ENCODE results near the gene SLC44A1. TPM values are rescaled to one million over a fixed set of nuclear protein-coding genes. Genes with fewer than 3 reads are reported as not detected.

Gene SLC44A1
- total and polyA plus RNA-seq, 2 donors from 2014 or later: 17.4 to 42.3 TPM

- Histone ChIP-seq H3K9ac (ENCODE audit: low read length in 3 of 3) (no peak overlapping the region), H3K36me3 (ENCODE audit: control insufficient read depth in 2 of 3, insufficient read depth in 3 of 3, low read length in 3 of 3) (no peaks in the 10 kb centered on the region), H3K9me3 (ENCODE audit: control insufficient read depth in 2 of 3, insufficient read depth in 1 of 3, low read length in 3 of 3) (no peaks in the 10 kb centered on the region), H3K27me3 (ENCODE audit: control insufficient read depth, insufficient read depth, low read length) (no peaks in the 10 kb centered on the region), H3K27ac (ENCODE audit: low read depth in 2 of 2, low read length in 2 of 2) (peak overlapping the region; percentile 11 to 53), H3K4me1 (ENCODE audit: control insufficient read depth in 2 of 3, insufficient read depth in 2 of 3, low read depth in 1 of 3, low read length in 3 of 3) (peaks cover 0 to 6% (median 2%) of the 10 kb centered on the region in 3 donors), H3K4me3 (ENCODE audit: low read length in 3 of 3) (peak overlapping the region in 2 of 3 donors; percentile 3 to 13)
- FAIRE-seq (no peak), DNase-seq (peak in 1 of 5 donors; percentile 43)
- intact Hi-C loops (cut with DNase I): no loop called here
- TF ChIP-seq, protein P1, sequence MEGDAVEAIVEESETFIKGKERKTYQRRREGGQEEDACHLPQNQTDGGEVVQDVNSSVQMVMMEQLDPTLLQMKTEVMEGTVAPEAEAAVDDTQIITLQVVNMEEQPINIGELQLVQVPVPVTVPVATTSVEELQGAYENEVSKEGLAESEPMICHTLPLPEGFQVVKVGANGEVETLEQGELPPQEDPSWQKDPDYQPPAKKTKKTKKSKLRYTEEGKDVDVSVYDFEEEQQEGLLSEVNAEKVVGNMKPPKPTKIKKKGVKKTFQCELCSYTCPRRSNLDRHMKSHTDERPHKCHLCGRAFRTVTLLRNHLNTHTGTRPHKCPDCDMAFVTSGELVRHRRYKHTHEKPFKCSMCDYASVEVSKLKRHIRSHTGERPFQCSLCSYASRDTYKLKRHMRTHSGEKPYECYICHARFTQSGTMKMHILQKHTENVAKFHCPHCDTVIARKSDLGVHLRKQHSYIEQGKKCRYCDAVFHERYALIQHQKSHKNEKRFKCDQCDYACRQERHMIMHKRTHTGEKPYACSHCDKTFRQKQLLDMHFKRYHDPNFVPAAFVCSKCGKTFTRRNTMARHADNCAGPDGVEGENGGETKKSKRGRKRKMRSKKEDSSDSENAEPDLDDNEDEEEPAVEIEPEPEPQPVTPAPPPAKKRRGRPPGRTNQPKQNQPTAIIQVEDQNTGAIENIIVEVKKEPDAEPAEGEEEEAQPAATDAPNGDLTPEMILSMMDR (IDR thresholded peaks at IDR 0.05; ENCODE audit: borderline replicate concordance, extremely low read depth, insufficient read depth): no peak
These were observed 74.9 kb downstream of the SLC44A1 start for GRCh38 chr9:105319202-105319813.

DNA sequence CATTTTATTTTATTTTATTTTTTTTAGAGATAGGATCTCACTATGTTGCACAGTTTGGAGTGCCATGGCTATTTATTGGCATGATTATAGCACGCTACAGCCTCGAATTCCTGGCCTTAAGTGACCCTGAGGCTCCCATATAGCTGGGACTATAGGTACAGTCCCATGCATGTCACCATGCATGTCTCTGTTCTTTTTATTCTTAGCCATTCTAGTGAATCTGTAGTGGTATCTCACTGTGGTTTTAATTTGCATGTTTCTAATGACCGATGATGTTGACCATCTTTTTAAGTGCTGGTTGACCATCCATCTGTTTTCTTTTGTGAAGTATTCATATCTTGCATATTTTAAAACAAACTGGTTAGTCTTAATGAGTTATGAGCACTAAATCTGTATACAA lies 76.1 kb downstream of the SLC44A1 start:
- no peaks in the 10 kb centered on the region for H3K27me3 ChIP-seq (ENCODE audit: control insufficient read depth, insufficient read depth, low read length)
- H3K9me3 ChIP-seq (ENCODE audit: control insufficient read depth in 2 of 3, insufficient read depth in 1 of 3, low read length in 3 of 3): no peaks in the 10 kb centered on the region
- no peaks in the 10 kb centered on the region for H3K36me3 ChIP-seq (ENCODE audit: control insufficient read depth in 2 of 3, insufficient read depth in 3 of 3, low read length in 3 of 3)
- H3K4me3 ChIP-seq (ENCODE audit: low read length in 3 of 3): no peak overlapping the region
- peaks cover 0 to 6% (median 2%) of the 10 kb centered on the region in 3 donors for H3K4me1 ChIP-seq (ENCODE audit: control insufficient read depth in 2 of 3, insufficient read depth in 2 of 3, low read depth in 1 of 3, low read length in 3 of 3)
- intact Hi-C loops (cut with DNase I): no loop called here
- TF ChIP-seq, protein P1 (IDR thresholded peaks at IDR 0.05; ENCODE audit: borderline replicate concordance, extremely low read depth, insufficient read depth): no peak
- no peak for DNase-seq
- no peak overlapping the region for H3K27ac ChIP-seq (ENCODE audit: low read depth in 2 of 2, low read length in 2 of 2)
- no peak overlapping the region for H3K9ac ChIP-seq (ENCODE audit: low read length in 3 of 3)
- no peak for FAIRE-seq

GRCh38 chr9:105328296-105328695 lies 83.8 kb downstream of the SLC44A1 start:
- TF ChIP-seq, protein P1 (IDR thresholded peaks at IDR 0.05; ENCODE audit: borderline replicate concordance, extremely low read depth, insufficient read depth): no peak
- Histone ChIP-seq H3K9ac (ENCODE audit: low read length in 3 of 3) (no peak overlapping the region), H3K27ac (ENCODE audit: low read depth in 2 of 2, low read length in 2 of 2) (no peak overlapping the region), H3K36me3 (ENCODE audit: control insufficient read depth in 2 of 3, insufficient read depth in 3 of 3, low read length in 3 of 3) (no peaks in the 10 kb centered on the region), H3K4me1 (ENCODE audit: control insufficient read depth in 2 of 3, insufficient read depth in 2 of 3, low read depth in 1 of 3, low read length in 3 of 3) (peaks cover 0 to 2% (median 0%) of the 10 kb centered on the region in 3 donors), H3K9me3 (ENCODE audit: control insufficient read depth in 2 of 3, insufficient read depth in 1 of 3, low read length in 3 of 3) (no peaks in the 10 kb centered on the region), H3K4me3 (ENCODE audit: low read length in 3 of 3) (no peak overlapping the region), H3K27me3 (ENCODE audit: control insufficient read depth, insufficient read depth, low read length) (no peaks in the 10 kb centered on the region)
- intact Hi-C loops (cut with DNase I): no loop called here
- FAIRE-seq (no peak), DNase-seq (no peak)
